GM11168 (cell line): ENCODE results near the gene CPT1A.

Experiments
- in situ Hi-C: fragments of 300-500 bp; cut with MboI; formaldehyde crosslinking; loops from one replicate; pipeline ENCODE4 v1.12.0; 2022; ENCODE audit warnings: low sequenced_read_pairs; ENCODE audit not compliant: unreplicated experiment

Gene CPT1A

GRCh38 chr11:68806931-68807844, 34.5 kb downstream of the CPT1A start:
- in situ Hi-C loops, result no loop called here

DNA sequence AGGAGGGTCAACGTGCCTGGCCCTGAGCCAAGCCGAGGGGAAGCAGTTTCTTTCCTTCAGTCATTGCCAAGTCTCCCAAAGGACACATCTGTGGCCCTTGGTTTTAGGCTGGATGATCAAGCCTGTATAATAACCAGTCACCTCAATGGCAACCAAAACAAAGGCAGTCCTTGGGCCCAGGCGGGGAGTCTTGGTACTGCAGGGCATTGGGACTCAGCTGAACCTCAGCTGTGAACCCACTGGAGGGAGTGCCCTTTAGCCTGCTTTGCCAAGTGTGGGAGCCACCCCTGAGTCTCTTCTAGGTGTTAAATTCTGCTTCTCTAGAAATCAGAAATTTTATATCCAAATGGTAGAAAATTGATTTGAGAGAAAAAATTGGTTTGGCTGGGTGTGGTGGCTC, 36.9 kb downstream of the CPT1A start:
- in situ Hi-C loops, result no loop called here

DNA sequence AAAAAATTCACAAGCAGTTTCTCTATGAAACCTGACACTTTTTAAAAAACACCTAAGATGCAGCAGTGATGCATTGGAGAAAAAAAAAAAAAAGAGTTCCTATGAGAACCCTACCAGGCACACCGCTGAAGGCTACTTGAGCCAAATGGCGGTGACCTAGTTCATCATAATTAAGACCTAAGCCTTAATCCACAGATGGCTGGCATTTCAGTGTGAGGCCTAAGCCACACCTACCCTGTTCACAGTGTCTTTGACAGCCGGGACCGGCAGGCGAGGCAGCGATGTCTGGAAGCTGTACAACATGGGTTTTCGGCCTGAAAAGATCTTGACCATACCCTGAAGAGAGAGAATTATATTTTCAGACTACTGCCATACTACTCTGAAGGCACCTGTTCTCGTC, 38.0 kb downstream of the CPT1A start:
- in situ Hi-C loops, result no loop called here

DNA sequence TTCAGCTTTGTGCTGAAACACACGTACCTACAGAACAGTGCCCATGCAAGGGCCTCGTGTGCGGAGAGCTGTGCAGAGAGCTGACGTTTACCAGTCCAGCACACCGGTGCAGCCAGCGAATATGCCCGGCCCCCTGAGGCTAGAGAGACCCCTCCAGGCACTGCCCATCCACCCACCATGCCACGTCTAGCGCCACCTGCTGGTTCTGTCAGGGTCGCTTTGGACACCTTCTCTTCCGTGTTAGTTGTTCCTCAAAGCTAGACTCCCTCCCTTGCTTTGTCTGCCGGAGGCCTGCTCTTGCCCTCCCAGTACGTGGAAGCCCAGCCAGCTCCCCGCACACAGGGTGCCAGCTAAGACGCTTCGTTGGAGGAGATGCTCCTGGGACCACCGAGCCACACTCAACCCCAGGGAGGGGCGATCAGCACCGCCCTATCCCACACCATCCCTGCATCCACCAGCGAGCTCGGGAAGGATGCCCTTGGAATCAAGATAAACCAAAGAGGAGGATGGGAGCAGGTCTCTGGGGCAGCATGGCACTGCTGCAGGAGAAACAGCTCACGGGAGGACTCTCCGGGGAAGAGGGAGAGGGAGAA, 43.4 kb downstream of the CPT1A start:
- in situ Hi-C loops, result no loop called here

DNA sequence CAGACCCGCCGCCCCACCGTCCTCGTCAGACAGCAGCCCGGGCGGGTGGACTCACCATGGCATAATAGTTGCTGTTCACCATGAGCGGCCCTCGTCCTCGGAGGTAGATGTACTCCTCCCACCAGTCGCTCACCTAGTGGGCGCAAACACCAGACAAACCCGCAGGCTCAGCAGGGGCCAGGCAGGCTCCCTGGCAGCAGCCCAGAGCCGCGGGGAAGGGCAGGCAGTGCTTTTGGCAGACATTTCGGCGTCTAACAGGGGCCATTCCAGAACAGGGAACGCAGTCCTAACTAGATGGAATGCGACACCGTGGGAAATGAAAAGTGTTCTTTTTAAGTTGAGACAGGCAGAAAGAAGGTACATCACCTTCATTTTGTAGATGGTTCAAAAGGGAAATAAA, 44.9 kb downstream of the CPT1A start:
- in situ Hi-C loops, result no loop called here

- in situ Hi-C loops, result no loop called here
Measured at GRCh38 chr11:68792400-68792966, 49.2 kb downstream of the CPT1A start.

DNA sequence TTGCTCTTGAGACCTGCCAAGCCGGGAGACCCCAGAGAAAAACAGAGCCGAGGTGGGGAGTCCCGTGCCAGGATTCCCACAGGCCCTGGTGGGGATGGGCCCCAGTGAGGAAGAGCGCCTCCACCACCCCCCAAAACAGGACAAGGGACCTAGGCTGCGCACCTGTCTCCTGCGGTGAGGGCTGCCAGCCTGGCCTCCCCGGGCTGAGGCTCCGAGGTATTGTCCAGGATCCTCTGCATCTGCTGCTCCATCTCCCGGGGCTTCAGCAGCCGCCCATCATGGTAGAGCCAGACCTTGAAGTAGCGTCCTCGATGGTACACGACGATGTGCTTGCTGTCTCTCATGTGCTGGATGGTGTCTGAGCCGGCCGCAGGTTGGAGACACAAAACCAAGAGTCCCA, 57.1 kb downstream of the CPT1A start:
- in situ Hi-C loops, result no loop called here

DNA sequence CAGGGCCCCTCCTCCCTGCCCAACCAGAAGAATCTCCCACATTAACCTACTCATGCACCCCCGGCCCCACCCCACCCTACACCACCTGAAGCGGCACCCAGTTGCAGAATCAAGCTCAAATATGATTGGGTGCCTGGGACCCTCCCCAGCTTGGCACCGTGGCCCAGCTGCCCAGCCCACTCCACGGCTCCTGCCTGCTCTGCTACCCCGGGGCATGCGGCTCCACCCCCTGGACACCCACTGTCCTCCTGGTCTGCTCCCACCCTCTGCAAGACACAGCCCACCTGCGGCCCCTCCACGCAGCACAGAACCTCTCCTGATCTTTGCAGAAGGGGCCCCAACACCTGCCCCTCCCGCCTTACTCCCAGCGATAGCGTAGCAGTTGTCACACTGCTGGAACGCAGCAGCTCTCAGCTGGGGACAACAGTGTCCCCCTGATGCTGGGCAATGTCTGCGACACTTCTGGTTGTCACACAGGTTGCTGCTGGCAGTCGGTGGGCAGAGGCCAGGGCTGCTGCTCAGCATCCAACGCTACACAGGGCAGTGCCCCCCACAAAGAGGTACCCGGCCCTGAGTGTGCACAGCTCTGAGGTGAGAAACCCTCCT, 58.4 kb downstream of the CPT1A start:
- in situ Hi-C loops, result no loop called here

- in situ Hi-C loops, result no loop called here
Measured at GRCh38 chr11:68782711-68783110, 59.0 kb downstream of the CPT1A start.

DNA sequence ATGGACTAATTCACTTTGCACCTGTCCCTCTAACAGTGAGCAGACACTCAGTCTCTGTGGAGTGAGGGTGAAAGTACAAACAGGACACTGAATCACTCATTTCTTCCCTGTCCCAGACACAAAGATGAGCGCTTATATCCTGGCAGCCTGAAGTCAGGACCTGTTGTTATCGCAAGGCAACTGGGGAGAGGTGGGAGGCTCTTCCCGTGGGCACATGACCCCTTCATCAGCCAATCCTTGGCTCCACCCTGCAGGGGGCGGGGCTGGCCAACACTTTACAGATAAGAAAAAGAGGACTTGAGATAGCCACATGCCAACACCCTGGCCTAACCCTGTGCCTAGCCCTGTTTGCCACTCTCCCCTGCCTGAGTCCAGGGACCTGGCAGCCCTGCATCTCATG, 60.9 kb downstream of the CPT1A start:
- in situ Hi-C loops, result no loop called here

DNA sequence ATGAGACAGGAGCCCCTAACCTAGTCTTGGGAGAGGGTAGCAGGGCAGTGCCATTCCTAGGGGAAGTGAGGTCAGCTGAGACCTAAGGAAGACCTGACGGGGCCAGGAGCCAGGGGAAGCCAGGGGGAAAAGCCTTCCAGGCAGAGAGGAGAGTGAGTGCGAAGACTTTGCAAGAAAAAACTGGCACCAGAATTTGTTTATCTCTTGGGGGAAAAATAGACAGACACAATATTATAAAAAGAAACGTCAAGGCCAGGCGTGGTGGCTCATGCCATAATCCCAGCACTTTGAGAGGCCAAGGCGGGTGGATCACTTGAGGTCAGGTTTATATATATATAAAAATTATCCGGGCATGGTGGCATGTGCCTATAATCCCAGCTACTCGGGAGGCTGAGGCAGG, 63.5 kb downstream of the CPT1A start:
- in situ Hi-C loops, result no loop called here

DNA sequence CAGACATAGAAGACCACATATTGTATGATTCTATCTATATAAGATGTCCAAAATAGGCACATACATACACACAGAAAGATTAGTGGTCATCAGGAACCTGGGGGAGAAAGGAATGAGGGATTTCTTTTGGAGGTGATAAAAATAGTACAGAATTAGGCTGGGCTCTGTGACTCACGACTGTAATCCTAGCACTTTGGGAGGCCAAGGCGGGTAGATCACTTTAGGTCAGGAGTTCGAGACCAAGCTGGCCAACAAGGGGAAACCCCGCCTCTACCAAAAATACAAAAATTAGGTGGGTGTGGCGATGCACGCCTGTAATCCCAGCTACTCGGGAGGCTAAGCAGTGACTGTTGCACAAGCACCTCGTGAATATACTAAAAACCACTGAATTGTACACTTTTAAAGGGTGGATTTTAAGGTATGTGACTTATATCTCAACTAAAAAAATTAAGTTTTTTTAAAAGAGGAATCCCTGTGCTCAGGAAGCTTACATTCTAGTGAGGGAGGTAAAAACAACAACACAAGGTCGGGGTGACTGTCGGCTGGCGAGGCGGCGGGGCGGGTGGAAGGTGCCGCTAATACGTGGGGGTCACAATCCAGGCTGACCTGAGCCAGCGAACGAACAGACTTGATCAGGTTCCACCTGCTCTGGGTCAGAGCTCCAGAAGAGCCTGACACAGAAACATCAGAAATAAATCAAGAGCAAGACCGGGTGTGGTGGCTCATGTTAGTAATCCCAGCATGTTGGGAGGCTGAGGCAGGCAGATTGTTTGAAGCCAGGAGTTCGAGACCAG, 65.1 kb downstream of the CPT1A start:
- in situ Hi-C loops, result no loop called here

DNA sequence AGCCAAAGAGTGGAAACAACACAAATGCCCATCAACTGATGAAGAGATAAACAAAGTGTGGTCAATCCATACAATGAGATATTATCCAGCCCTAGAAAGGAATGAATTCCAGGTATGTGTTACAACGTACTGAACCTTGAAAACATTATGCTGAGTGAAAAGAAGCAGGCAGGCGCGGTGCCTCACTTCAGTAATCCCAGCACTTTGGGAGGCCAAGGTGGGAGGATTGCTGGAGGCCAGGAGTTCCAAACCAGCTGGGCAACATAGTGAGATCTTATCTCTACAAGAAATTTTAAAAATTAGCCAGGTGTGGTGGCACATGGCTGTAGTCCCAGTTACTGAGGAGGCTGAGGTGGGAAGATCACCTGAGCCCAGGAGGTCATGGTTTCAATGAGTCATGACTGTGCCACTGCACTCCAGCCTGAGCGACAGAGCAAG, 65.7 kb downstream of the CPT1A start:
- in situ Hi-C loops, result no loop called here

DNA sequence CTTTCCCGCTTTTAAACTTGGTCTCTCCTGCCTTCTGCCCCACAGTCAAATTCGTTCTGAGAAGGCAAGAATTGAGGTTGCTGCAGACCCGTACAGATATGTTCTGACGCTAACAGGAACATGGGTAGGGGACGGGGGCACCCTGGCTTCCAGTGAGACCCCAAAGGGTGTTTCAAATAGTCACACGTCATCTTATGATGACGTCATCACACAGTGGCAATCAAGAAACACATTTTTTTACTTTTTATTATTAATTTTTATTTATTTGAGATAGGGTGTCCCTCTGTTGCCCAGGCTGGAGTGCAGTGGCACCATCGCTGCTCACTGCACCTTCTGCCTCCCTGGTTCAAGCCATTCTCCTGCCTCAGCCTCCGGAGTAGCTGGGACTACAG, 67.5 kb downstream of the CPT1A start:
- in situ Hi-C loops, result no loop called here

- in situ Hi-C loops, result no loop called here
Measured at GRCh38 chr11:68773521-68774193, 68.1 kb downstream of the CPT1A start.

DNA sequence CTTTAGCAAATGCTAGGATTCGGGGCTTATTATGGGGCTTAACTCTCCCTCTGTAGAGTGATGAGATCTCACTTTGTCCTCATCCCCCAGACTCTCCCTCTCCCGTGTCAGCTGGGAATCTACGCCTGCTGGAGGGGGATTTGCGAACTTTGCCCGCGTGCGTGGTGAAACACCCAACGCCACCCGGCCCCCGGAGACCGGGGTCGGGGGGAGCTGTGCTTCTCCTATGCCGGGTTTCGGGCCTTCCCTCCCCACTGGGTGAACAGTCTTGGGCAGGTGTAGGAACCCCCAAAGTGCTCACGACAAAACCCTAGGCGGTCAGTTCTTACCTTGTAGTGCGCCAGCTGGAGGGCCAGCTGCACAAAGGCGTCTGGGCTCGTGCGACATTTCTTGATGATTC, 68.8 kb downstream of the CPT1A start:
- in situ Hi-C loops, result no loop called here

GRCh38 chr11:68770781-68771180, 70.9 kb downstream of the CPT1A start:
- in situ Hi-C loops, result no loop called here

DNA sequence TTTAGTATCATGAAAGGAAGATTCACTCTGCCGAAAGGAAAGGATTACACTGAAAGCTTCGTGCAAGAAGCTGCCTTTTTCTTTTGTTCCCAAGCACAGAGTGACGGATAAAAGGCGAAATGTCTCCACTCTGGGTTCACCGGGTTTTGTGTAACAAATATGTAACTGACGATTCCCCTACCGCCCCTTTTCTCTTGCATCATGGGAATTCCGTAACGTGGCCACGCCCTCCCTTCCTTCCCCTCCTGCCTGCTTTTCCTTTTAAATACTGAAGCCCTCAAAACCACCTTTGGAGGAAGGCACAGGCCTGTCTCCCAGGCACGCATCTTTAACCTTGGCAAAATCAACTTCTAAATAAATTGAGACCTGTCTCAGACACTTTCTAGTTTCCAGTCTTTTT, 74.0 kb downstream of the CPT1A start:
- in situ Hi-C loops, result no loop called here

DNA sequence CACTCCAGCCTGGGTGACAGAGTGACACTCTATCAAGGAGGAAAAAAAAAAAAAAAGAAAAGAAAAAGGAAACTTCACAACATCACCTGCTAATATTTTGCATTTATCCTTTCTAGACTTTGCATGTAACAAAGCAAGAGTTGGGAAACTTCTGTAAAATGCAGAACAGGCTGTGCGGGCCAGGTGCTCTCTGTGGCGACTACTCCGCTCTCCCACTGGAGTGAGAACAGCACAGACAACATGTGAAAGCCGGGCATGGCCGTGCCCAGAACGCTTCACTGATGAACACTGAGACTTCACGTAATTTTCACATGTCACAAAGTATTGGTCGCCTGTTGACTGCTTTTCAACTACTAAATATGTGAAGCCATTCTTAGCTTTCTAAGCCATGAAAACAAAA, 74.9 kb downstream of the CPT1A start:
- in situ Hi-C loops, result no loop called here

- in situ Hi-C loops, result no loop called here
Measured at GRCh38 chr11:68764746-68765145, 77.0 kb downstream of the CPT1A start.
